GM10266 (cell line): ENCODE data around the gene TRIM51G.
"Not testable (repeated sequence)": the region's sequence is repeated elsewhere in the genome, so short reads cannot be mapped to it uniquely, and the experiment has no call there.

Experiments used
- DNase-seq: peaks from one replicate; pipeline ENCODE4 v3.0.0; 2012; ENCODE audit errors: extremely low spot score

The TRIM51G gene, protein sequence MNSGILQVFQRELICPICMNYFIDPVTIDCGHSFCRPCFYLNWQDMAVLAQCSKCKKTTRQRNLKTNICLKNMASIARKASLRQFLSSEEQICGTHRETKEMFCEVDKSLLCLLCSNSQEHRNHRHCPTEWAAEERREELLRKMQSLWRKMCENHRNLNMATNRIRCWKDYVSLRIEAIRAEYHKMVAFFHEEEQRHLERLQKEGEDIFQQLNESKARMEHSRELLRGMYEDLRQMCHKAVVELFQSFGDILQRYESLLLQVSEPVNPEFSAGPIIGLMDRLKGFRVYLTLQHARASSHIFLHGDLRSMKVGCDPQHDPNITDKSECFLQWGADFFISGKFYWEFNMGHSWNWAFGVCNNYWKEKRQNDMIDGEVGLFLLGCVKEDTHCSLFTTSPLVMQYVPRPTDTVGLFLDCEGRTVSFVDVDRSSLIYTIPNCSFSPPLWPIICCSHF

DNA sequence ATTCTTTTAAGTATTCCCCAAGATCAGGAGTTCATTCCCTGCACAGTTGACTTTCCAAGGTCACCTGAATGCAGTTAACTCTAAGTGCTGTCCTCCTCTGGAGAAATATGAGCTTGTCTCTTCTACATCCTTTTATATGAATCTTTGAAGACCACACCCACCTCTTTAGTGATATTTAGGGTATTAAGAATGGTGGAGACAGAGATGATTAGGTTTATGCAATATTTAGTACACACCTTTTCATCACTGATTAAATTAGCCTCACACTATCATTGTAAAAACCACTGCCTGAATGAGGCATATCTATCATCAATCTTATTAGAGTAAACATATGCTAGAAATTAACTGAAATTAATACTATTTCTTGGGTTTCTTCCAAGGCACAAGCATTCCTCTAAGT lies at the start of gene TRIM51G:
TSS of gene TRIM51G (minus strand) at position 101 of the 400 bp plus-strand sequence. CDS start 2,190 bp downstream, outside the sequence.
- DNase-seq: not testable (repeated sequence)

DNA sequence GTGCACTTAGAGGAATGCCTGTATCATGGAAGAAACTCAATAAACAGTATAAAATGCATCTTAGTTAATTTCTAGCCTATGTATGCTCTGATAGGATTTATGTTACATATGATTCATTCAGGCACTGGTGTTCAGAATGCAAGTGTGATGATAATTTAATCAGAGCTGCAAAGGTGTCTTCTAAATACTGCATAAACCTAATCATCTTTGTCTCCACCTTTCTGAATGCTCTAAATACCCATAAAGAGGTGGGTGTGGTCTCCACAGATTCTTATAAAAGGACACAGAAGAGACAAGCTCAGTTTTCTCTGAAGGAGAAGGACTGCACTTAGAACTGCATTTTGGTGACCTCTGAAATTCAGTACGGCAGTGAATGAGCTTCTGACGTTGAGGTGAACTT lies 44.8 kb upstream of the TRIM51G start, which contains the start of gene TRIM49B:
TSS of gene TRIM49B (plus strand) at position 301 of the 400 bp plus-strand sequence. CDS start 2,777 bp downstream, outside the sequence.
- not testable (repeated sequence) for DNase-seq

DNA sequence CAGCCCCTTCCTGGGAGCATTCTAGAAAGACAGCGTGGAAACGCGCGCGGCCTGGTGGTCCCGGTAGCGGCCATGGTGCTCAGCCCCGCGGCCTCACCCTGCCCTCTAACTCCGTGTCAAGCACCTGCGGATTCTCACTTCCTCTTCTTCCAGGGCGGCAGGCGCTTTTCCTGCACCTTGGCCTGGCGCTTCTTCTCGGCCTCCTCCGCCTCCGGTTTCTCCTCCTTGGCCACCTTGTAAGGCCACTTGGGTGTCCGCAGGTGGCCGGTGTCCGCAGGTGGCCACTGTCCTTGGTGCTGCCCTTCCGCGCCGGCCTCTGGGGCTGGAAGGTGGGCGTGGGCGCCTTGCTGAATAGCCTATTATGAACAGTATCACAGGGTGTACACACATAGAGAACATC lies 15.1 kb downstream of the TRIM51G start:
- DNase-seq: not testable (repeated sequence)

DNA sequence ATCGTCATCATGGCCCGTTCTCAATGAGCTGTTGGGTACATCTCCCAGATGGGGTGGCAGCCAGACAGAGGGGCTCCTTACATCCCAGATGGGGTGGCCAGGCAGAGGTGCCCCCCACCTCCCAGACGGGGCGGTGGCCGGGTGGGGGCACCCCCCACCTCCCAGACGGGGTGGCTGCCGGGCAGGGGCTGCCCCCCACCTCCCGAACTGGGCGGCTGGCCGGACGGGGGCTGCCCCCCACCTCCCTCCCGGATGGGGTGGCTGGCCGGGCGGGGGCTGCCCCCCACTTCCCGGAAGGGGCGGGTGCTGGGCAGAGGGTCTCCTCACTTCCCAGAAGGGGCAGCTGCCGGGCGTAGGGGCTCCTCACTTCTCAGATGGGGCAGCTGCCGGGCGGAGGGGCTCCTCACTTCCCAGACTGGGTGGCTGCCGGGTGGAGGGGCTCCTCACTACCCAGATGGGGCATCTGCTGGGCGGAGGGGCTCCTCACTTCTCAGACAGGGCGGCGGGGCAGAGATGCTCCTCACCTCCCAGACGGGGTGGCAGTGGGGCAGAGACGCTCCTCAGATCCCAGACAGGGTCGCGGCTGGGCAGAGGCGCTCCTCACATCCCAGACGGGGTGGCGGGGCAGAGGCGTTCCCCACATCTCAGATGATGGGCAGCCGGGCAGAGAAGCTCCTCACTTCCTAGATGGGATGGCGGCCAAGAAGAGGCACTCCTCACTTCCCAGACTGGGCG lies 28.2 kb downstream of the TRIM51G start:
- not testable (repeated sequence) for DNase-seq

DNA sequence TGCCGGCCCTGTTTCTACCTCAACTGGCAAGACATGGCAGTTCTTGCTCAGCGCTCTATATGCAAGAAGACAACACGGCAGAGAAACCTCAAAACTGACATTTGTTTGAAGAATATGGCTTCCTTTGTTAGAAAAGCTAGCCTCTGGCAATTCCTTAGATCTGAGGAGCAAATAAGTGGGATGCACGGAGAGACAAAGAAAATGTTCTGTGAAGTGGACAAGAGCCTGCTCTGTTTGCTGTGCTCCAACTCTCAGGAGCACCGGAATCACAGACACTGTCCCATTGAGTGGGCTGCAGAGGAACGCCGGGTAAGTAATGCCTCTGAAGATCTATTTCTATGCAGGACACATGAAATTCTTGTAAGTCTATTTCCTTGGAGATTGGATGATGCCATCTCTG lies 37.9 kb downstream of the TRIM51G start:
- not testable (repeated sequence) for DNase-seq
